ENCODE data around the gene TXNDC15.

DNA sequence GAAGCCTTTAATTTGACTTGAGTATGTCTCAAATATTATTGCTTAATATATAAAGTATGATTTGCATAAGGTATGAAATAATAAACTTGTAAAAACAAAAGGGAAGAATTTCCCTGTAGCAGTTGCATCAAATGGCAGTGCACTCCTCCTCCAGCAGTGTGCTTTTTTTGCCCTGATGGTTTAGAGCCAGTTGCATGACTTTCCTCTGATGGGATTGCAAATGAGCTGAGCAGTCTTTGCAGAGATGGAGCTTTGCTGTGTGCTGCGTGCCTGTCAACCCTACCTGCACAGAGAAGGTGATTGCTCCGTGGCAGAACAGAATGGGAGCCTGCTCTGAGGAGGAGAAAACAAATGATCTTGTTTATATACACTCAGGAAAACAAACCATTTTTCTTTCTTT lies 70.9 kb downstream of the TXNDC15 start:
- TF ChIP-seq ZNF274 (IDR thresholded peaks at IDR 0.05; ENCODE audit: low read depth, low read length) (no peak), YY1 (IDR thresholded peaks at IDR 0.05; ENCODE audit: insufficient read depth, insufficient read length) (no peak), SUZ12 (IDR thresholded peaks at IDR 0.05; ENCODE audit: extremely low read depth, insufficient read depth, insufficient read length) (no peak)
